Fibroblast of lung (primary cell): ENCODE data around the gene KRTAP4-2. TPM values are rescaled to one million over a fixed set of nuclear protein-coding genes. Genes with fewer than 3 reads are reported as not detected.
"Not testable (repeated sequence)": the region's sequence is repeated elsewhere in the genome, so short reads cannot be mapped to it uniquely, and the experiment has no call there.

ENCODE experiments used
- DNase-seq, 2 donors: peaks; one replicate each; pipeline versions ENCODE4 v3.0.0 to v3.0.0-alpha.2; 2010; ENCODE audit warnings: low read depth in 2 of 2
- H2AFZ ChIP-seq: 2 replicates; pipeline ENCODE4 v1.5.1; 2012; ENCODE audit warnings: low read length, control low read depth, inconsistent platforms
- H3K27ac ChIP-seq: 2 replicates; pipeline ENCODE4 v1.5.1; 2011; ENCODE audit warnings: low read length, control low read depth; ENCODE audit not compliant: insufficient read depth
- H3K27me3 ChIP-seq: 2 replicates; pipeline ENCODE4 v1.5.1; 2011; ENCODE audit warnings: mild to moderate bottlenecking, low read length; ENCODE audit not compliant: control insufficient read depth, insufficient read depth
- H3K36me3 ChIP-seq: 2 replicates; pipeline ENCODE4 v1.5.1; 2011; ENCODE audit warnings: low read length; ENCODE audit not compliant: control insufficient read depth, insufficient read depth
- H3K4me1 ChIP-seq: 2 replicates; pipeline ENCODE4 v1.5.1; 2011; ENCODE audit warnings: low read length; ENCODE audit not compliant: control insufficient read depth, insufficient read depth; ENCODE audit errors: extremely low read depth
- H3K4me2 ChIP-seq: 2 replicates; pipeline ENCODE4 v1.5.1; 2011; ENCODE audit warnings: low read length, control low read depth; ENCODE audit not compliant: insufficient read depth; ENCODE audit errors: extremely low read depth
- H3K4me3 ChIP-seq, 4 experiments: fragments of 200-600 bp in 1 of 4; sonication (generic) in 1 of 4; replicated peaks in 1 of 4; 2 replicates each; pipeline ENCODE4 v1.5.1; 2011 to 2016; ENCODE audit warnings: low read length in 4 of 4, low read depth in 3 of 4, mild to moderate bottlenecking in 3 of 4, control low read depth in 2 of 4, inconsistent platforms in 1 of 4, mixed read lengths in 1 of 4; ENCODE audit not compliant: insufficient read depth in 1 of 4; ENCODE audit errors: control extremely low read depth in 1 of 4
- H3K79me2 ChIP-seq: 2 replicates; pipeline ENCODE4 v1.5.1; 2012; ENCODE audit warnings: mild to moderate bottlenecking, low read length, inconsistent platforms; ENCODE audit not compliant: control insufficient read depth, insufficient read depth
- H3K9ac ChIP-seq: 2 replicates; pipeline ENCODE4 v1.5.1; 2011; ENCODE audit warnings: mild to moderate bottlenecking, low read length, control low read depth; ENCODE audit not compliant: insufficient read depth
- H3K9me3 ChIP-seq: 2 replicates; pipeline ENCODE4 v1.5.1; 2012; ENCODE audit warnings: low read depth, low read length; ENCODE audit not compliant: control insufficient read depth, insufficient read depth
- H4K20me1 ChIP-seq: 2 replicates; pipeline ENCODE4 v1.5.1; 2011; ENCODE audit warnings: low read length; ENCODE audit not compliant: control insufficient read depth, insufficient read depth; ENCODE audit errors: extremely low read depth
- CTCF ChIP-seq, 2 donors: IDR thresholded peaks in 1 of 2; conservative IDR thresholded peaks in 1 of 2; 1 replicate in 1 of 2; 2 replicates in 1 of 2; pipeline ENCODE4 v1.5.1; 2011 to 2012; ENCODE audit warnings: low read length in 2 of 2, control low read depth in 1 of 2, inconsistent platforms in 1 of 2, low read depth in 1 of 2, mild to moderate bottlenecking in 1 of 2
- EZH2 ChIP-seq: IDR thresholded peaks from 2 replicates; pipeline ENCODE4 v1.5.1; 2012; ENCODE audit warnings: low read length, control low read depth, mild to moderate bottlenecking; ENCODE audit errors: missing control alignments
- polyA minus RNA-seq: library from RNA; depleted of rRNA, polyadenylated mRNA; stranded (reverse); fragments of >200 nt; gene quantifications from 2 replicates; pipeline ENCODE4 v1.2.3, GENCODE V29; 2011; ENCODE audit warnings: low replicate concordance
- polyA plus RNA-seq, 2 donors: library from polyadenylated mRNA; depleted of rRNA in 1 of 2; stranded (reverse) in 1 of 2; unstranded in 1 of 2; fragments of >200 nt; gene quantifications; 2 replicates each; pipeline ENCODE4 v1.2.1, GENCODE V29; 2011 to 2012; ENCODE audit warnings: missing spikeins in 1 of 2
- total RNA-seq: library from RNA; depleted of rRNA; stranded (reverse); fragments of >200 nt; gene quantifications from 2 replicates; pipeline ENCODE4 v1.2.1, GENCODE V29; 2014

Gene KRTAP4-2
- total RNA-seq (not detected in 2 replicates), polyA plus RNA-seq (not detected in 2 replicates), polyA minus RNA-seq (not detected in 2 replicates)
- not detected in 2 replicates for polyA plus RNA-seq (2012)

DNA sequence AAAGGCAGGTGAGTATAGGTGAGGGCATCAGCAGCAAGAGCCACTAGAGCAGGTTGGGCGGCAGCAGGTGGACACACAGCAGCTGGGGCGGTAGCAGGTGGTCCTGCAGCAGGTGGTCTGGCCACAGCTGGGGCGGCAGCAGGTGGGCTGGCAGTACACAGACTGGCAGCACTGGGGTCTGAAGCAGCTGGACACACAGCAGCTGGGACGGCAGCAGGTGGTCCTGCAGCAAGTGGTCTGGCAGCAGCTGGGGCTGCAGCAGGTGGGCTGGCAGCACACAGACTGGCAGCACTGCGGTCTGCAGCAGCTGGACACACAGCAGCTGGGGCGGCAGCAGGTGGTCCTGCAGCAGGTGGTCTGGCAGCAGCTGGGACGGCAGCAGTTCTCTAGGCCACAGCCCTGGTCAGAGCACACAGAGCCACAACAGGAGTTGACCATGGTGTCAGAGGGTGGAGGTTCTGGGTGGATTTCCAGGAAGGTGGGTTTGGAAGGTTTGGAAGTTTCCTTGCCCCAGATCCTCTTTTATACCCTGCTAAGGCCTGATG, at the start of gene KRTAP4-2:
Gene KRTAP4-2, minus strand, starts transcription at position 495 of the 545 bp plus-strand sequence. Its CDS starts 57 bp downstream, at position 438.
- TF ChIP-seq CTCF (conservative IDR thresholded peaks at IDR 0.05 in 1 of 2, IDR thresholded peaks at IDR 0.05 in 1 of 2; ENCODE audit: low read depth in 1 of 2, low read length in 2 of 2) (no peak), EZH2 (no peak)
- DNase-seq: no peak
- Histone ChIP-seq H3K4me2 (no peak within 1 kb of the TSS), H3K4me3 (no peak within 1 kb of the TSS), H3K4me1 (peaks cover 7% of the 10 kb centered on the region), H3K9me3 (no peaks in the 10 kb centered on the region), H2AFZ (peak within 1 kb of the TSS; percentile 31), H3K9ac (no peak within 1 kb of the TSS), H3K27me3 (no peaks in the 10 kb centered on the region), H4K20me1 (no peaks in the 10 kb centered on the region), H3K27ac (no peak within 1 kb of the TSS), H3K79me2 (no peaks in the 10 kb centered on the region), H3K36me3 (no peaks in the 10 kb centered on the region)

DNA sequence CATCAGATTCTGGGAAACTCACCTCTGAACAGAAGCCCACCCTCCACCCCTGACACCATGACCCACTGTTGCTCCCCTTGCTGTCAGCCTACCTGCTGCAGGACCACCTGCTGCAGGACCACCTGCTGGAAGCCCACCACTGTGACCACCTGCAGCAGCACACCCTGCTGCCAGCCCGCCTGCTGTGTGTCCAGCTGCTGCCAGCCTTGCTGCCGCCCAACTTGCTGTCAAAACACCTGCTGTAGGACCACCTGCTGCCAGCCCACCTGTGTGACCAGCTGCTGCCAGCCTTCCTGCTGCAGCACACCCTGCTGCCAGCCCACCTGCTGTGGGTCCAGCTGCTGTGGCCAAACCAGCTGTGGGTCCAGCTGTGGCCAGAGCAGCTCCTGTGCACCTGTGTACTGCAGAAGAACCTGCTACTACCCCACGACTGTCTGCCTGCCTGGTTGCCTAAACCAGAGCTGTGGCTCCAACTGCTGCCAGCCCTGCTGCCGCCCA, 48.6 kb upstream of the KRTAP4-2 start, which contains the start of gene KRTAP9-2:
Gene KRTAP9-2, plus strand, starts transcription at position 51 of the 498 bp plus-strand sequence. Its CDS starts 7 bp downstream, at position 58.
- DNase-seq, H3K9ac ChIP-seq, H3K27me3 ChIP-seq, H3K9me3 ChIP-seq, H3K27ac ChIP-seq, H3K79me2 ChIP-seq, H3K4me3 ChIP-seq, H2AFZ ChIP-seq, H3K4me1 ChIP-seq, H3K4me2 ChIP-seq, H3K36me3 ChIP-seq, H4K20me1 ChIP-seq: not testable (repeated sequence)

DNA sequence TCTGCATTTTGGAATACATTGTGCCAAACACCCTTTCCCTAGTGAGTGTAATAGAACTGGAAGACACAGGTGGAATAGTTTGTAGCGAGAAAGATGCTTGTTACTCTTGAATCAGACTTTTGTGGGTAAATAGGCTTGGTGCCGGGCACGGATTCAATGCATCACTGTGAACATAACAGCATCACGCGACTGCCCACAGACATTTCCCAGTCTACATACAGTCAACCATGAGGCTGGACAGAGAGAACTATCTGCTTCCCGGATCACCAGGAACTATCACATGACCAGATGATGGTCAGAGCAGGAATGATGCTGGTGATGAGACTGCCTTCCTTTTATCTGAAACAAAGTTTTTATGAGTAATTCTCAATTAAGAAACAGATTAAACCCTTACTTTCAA, 48.0 kb upstream of the KRTAP4-2 start:
- Histone ChIP-seq H2AFZ (no peak overlapping the region), H4K20me1 (no peaks in the 10 kb centered on the region), H3K27me3 (no peaks in the 10 kb centered on the region), H3K9ac (no peak overlapping the region), H3K4me2 (no peak overlapping the region), H3K79me2 (no peaks in the 10 kb centered on the region), H3K9me3 (no peaks in the 10 kb centered on the region), H3K4me1 (no peaks in the 10 kb centered on the region), H3K4me3 (no peak overlapping the region), H3K27ac (no peak overlapping the region), H3K36me3 (no peaks in the 10 kb centered on the region)
- TF ChIP-seq EZH2 (no peak), CTCF (conservative IDR thresholded peaks at IDR 0.05 in 1 of 2, IDR thresholded peaks at IDR 0.05 in 1 of 2; ENCODE audit: low read depth in 1 of 2, low read length in 2 of 2) (no peak)
- no peak for DNase-seq
